Measurements from ENCODE around the gene PHLPP2.

The PHLPP2 gene

DNA sequence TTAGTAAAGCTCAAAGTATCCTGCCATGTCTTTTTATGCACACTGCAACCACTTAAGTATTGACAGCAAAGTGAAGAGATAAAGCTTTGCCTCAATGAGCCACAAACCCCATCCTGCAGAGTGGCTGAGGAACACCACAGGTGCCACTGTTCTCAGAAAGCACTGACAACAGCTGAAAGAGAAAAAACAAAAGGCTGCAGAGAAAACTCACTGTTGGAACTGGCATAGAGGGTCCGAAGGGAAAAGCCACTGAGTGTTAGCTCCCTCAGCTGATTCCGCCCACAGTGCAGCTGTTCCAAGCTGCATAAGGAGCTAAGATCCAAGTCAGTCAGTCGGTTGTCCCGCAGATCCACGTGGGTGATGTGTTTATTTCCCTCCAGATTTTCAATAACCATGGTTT lies 48.3 kb downstream of the PHLPP2 start:
- no peak for DNase-seq (ENCODE audit: extremely low read depth, low read depth)
- TF ChIP-seq, protein P1, sequence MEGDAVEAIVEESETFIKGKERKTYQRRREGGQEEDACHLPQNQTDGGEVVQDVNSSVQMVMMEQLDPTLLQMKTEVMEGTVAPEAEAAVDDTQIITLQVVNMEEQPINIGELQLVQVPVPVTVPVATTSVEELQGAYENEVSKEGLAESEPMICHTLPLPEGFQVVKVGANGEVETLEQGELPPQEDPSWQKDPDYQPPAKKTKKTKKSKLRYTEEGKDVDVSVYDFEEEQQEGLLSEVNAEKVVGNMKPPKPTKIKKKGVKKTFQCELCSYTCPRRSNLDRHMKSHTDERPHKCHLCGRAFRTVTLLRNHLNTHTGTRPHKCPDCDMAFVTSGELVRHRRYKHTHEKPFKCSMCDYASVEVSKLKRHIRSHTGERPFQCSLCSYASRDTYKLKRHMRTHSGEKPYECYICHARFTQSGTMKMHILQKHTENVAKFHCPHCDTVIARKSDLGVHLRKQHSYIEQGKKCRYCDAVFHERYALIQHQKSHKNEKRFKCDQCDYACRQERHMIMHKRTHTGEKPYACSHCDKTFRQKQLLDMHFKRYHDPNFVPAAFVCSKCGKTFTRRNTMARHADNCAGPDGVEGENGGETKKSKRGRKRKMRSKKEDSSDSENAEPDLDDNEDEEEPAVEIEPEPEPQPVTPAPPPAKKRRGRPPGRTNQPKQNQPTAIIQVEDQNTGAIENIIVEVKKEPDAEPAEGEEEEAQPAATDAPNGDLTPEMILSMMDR (IDR thresholded peaks at IDR 0.05; ENCODE audit: low read depth, low read length), result no peak

- TF ChIP-seq, protein P1 (IDR thresholded peaks at IDR 0.05; ENCODE audit: low read depth, low read length), result no peak
- no peak for DNase-seq (ENCODE audit: extremely low read depth, low read depth)
These were observed 49.1 kb downstream of the PHLPP2 start for GRCh38 chr16:71675380-71675779.

DNA sequence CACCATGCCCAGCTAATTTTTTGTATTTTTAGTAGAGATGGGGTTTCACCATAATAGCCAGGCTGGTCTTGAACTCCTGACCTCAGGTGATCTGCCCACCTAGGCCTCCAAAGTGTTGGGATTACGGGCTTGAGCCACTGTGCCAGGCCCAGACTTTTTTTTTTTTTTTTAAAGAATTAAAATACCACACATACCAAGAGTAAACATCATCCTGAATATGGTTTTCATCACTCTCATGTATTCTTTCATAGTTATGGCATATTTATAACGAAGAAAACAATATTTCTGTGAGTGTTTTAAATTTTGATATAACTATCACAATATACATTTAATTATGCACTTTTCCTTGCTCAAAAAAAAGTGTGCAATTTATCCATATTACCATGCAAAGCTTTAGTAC lies 50.3 kb downstream of the PHLPP2 start:
- TF ChIP-seq, protein P1 (IDR thresholded peaks at IDR 0.05; ENCODE audit: low read depth, low read length), result no peak
- DNase-seq (ENCODE audit: extremely low read depth, low read depth), result no peak

- TF ChIP-seq, protein P1 (IDR thresholded peaks at IDR 0.05; ENCODE audit: low read depth, low read length), result no peak
- no peak for DNase-seq (ENCODE audit: extremely low read depth, low read depth)
These were observed 50.9 kb downstream of the PHLPP2 start for GRCh38 chr16:71673582-71673973.

GRCh38 chr16:71672803-71673581 lies 51.5 kb downstream of the PHLPP2 start:
- no peak for DNase-seq (ENCODE audit: extremely low read depth, low read depth)
- TF ChIP-seq, protein P1 (IDR thresholded peaks at IDR 0.05; ENCODE audit: low read depth, low read length), result no peak

DNA sequence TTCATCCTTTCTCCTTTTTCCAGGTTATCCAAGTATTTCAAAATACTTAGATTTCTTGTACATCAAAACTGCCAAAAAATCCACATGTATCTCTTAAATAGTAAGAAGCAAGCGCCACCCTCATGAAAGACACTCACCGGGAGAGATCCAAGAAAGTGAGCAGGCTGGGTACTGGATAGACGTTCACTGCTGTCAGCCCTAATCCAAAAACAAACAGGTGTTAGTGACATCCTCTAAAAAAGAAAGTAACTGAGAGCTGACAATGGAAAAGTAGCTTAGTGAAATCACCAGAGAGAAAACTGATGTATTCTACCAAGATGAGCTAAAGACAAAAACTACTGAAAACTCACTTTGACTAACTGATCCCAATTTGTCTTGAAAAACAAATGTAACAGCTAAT lies 52.4 kb downstream of the PHLPP2 start:
- TF ChIP-seq, protein P1 (IDR thresholded peaks at IDR 0.05; ENCODE audit: low read depth, low read length), result no peak
- no peak for DNase-seq (ENCODE audit: extremely low read depth, low read depth)

DNA sequence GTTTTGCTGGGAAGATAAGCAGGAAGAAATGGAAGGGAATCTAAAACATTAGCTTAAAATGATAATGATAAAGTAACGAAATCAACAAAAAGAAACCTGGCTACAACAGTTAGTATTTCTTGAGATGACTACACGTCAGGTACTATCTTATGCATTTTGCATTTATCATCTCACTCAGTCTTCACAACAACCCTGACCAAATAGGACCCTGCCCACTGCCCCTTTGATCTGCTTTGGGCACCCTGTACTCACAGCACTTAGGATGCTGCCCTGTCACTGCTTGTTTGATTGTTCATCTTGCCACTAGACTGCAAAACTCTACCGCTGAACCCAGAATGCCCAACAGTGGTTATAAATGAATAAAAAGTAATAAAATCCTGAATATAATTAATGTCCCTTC lies 53.3 kb downstream of the PHLPP2 start:
- no peak for DNase-seq (ENCODE audit: extremely low read depth, low read depth)
- TF ChIP-seq, protein P1 (IDR thresholded peaks at IDR 0.05; ENCODE audit: low read depth, low read length), result no peak
